GM21423 (cell line): ENCODE results near the gene NELFCD.

Source experiments
- ATAC-seq: cut with Tn5 transposase; IDR thresholded peaks from one replicate; pipeline ENCODE4 v1.9.1; 2021; ENCODE audit warnings: mild to moderate bottlenecking, moderate library complexity; ENCODE audit not compliant: unreplicated experiment

Gene NELFCD

DNA sequence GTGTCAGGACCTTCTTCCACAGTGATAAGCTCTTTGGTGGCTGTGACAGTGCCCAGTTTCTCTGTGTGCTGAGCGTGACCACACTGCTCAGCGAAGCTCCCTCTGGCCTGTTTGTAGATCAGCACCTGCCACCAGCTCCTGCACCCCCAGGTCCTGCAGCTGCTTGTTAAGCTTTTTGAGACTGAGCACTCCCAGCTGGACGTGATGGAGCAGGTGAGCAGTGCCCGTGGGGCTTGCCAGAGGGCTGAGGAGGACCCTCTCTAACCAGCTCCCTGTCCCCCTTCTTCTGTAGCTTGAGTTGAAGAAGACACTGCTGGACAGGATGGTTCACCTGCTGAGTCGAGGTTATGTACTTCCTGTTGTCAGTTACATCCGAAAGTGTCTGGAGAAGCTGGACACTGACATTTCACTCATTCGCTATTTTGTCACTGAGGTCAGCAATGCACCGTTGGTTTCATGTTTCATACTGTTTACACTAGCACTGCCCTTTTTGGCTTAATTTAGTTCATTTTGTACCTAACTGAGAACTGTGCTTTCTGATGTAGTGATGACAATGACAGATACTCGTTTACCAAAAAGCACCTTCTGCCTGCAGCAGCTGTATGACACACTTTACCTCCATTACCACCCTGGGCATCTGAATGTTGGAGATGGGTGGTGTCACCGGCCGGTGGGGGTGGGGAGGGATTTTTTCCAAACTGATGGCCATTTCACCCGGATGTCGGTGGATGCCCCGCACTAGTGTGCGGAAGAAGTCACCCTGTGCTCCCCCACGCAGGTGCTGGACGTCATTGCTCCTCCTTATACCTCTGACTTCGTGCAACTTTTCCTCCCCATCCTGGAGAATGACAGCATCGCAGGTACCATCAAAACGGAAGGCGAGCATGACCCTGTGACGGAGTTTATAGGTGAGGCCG lies 12.5 kb downstream of the NELFCD start:
- no peak for ATAC-seq

DNA sequence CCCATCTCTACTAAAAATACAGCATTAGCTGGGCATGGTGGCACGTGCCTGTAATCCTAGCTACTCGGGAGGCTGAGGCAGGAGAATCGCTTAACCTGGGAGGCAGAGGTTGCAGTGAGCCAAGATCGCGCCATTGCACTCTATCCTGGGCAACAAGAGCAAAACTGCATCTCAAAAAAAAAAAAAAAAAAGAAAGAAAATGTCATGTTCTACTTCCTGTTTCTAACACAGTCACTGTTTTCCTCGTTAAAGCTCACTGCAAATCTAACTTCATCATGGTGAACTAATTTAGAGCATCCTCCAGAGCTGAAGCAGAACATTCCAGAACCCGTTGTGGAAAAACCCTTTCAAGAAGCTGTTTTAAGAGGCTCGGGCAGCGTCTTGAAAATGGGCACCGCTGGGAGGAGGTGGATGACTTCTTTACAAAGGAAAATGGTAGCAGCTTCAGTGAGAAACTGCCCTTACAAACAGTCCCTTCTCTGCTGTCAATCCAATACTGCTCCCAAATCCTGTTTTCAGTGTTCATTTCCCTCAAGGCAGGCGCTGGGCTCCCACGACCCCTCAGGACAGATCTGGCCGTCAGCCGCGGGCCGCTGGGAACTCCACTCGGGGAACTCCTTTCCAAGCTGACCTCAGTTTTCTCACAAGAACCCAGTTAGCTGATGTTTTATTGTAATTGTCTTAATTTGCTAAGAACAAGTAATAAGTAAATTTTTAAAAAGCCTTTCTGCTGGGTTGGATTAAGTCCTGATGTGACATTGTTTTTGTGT lies 13.5 kb downstream of the NELFCD start:
- ATAC-seq, result no peak

DNA sequence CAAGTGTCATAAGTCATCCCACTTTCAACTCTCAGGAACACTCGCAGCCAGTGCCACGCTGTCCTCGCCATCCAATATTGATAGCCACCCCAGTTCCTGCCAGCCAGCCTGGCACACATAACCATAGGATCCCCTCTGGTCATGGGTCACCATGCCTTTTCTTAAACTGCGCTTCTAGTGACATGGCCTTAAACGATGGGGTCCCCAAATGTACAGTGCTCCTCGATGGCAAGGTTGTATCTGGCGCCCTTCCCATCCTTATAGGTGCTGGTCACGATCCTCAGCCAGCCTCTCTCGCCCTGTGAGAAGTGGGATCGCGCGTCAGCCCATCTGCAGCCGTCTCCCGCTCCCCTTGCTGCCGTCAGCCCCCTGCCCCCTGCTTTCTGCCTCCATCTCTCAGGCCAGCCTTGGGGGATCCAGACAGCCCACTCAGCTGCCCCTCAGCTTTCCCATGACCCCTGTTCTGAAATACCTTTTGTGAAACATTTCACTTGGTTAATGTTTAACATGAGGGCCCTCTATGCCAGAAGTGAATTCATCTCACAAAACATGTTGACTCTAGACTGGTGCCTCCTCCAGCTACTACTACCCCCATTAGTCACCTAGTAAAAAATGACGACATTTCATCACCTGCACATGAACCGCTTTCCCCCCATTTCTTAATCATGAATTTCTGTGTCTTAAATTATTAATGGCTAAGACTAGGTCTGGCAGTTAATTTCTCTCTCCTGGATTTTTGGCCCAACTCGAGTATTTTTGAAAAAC lies 14.6 kb downstream of the NELFCD start:
- no peak for ATAC-seq

DNA sequence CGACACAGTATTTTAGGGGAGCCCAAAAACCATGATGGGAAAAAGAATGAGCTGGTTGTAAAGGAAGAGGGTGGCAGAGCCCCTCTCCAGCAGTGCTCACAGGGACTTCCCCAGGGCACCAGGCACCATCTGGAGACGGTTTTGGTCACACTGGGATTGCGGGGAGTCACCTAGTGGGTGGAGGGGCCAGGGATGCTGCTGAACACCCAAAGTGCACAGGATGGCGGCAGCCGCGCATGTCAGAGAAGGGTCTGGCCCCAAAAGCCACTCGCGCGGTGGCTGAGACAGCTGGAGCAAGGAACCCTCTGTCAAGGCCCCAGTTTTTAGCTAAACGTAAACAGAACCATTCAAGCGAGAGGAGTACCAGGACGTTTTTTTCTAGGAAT lies 15.2 kb downstream of the NELFCD start:
- no peak for ATAC-seq

DNA sequence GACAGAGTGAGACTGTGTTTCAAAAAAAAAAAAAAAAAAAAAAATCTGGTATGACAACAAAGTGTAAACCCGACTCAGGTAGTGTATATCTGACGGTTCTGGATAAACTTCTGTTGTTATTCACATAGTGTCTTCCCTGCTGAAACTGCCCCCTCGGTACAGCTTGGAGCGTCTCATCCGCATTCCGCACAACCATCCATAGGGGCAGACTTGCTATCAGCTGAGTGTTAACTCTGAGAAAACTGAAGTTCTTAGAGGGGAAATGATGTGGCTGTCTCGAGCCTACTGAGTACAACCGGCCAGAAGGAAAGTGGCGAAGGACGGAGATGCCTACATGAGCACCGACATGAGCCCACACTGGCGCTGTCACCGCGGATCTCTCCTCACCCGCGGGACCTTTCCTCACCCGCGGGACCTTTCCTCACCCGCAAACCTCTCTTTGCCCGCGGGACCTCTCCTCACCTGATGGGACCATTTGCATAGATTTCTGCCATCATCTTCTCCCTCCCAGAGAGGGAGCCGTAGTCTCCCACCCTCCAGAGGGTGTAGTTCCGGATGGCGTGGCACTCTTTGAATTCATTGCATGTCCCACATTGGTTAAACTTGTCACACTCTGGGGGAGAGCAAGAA lies 16.2 kb downstream of the NELFCD start:
- no peak for ATAC-seq

DNA sequence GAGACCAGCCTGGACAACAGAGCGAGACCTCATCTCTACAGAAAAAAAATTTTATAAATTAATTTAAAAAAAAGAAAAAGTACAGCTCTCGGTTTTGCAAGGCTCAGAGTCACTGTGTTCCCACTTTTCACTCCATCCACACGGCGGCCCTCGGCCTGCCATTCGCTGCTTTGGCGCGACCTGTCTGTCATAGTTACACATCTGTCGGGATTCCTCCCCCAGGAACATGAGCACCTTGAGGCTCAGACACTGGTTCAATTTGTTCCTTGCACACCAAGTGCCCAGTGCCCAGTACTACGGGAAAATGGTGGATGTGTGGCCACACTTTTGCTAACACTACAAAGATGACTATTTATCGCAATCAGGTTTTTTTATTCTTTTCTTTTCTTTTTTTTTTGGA lies 17.6 kb downstream of the NELFCD start:
- ATAC-seq, result no peak

DNA sequence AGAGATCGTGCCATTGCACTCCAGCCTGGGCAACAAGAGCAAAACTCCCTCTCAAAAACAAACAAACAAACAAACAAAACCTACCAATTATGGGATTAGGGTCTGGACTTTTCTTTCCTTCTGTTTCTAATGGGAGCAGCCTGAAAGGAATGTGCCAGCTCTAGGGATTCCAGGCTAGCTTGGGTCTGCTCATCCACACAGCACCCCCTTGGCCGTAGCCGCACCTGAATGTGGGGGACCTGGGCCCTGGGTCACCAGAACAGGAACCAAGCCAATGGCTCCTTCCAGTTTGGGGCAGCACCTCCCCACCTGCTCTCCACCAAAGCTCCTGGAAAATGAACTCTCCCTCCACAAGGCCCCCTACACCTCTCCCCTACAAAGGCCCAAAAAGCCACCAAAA lies 19.3 kb downstream of the NELFCD start:
- ATAC-seq, result no peak

DNA sequence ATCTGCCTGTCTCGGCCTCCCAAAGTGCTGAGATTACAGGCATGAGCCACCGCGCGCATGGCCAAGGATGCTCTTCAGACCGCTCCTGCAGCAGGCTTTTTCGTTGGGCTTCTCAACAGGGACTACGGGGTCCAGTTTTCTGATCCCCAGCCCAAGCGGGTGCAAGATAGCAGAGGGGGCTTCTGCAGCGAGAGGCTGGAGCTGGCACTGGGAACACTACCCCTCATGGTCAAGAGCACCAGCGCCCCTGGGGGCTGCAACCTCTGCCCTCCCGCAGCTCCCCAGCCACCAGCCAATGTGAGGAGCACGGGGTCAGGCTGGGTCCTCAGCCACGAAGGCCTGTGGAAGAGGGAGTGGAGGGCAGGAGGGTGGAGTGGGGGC lies 20.0 kb downstream of the NELFCD start:
- no peak for ATAC-seq

DNA sequence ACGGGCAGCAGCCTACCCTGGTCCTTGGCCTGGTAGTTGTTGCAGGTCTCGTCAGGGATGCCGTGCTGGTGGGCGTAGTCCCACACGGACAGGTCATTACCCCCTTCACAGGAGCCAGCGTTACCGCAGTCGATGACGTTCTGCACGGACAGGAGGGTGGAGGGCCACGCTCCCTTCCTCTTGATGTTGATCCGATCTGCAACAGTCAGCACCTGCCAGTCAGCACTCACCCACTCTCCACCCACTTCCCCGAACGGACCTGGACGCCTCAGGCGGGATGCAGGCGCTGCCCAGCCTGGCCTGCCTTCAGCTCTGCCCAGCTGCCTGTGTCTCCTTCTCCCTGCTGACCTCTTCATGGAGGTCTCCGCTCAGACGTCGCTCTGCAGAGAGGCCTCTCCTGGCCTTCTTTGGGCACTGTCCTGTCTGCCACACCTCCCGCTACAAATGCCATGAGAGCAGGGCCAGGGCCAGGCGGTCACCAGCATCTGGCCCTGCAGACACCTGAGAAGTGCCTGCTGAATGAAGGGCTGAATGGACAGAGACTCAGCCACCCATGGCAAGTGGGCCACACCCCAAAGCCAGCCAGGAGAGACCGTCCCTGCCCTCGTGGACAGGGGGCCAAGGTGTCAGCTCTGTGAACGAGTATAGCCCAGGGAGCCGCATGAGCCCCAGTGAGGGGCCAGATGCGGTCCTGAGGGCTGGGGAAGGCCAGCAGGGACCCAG lies 20.6 kb downstream of the NELFCD start:
- no peak for ATAC-seq

DNA sequence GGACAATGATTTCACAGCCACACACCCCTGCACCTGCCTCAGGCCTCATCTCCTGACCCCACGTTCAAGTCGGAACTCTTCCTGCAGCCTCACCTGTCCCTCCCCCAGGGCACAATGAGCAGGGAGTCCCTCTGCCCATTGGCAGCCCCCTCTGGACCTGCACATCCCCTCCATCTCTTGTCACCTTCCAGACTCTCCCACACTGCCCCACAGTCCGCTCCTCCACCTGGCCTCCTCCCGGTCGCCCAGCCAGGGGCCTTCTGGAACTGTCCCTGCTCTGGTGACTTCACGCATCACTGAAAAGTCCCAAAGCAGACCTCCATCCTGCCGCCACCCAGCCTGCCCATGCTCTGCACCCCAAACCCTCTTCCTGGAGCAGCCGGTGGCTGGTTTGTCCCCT lies 21.3 kb downstream of the NELFCD start:
- no peak for ATAC-seq

DNA sequence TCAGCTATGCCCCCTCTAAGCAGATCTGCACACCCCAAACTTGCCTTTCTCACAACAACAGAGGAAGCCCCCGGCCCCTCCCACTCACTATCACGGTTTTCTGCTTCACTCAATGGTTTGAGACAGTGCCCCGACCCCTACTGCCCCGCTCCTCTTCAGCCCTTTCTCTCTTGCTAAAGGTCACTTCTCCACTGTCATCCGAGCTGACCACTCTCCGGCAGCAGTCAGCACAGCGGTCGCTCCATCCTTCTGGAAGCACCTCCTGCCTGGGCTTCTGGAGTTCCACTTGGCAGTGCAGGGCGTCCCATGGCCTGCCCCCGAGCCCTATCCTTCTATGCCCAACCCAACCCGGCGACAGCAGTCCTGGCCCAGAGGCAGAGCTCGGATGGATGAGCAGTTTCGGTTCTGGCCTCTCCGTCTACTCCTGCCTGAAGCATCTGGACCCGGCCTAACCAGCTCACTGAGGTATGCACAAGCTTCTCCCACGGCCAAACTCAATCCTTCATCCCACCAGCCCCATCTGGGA lies 21.9 kb downstream of the NELFCD start:
- no peak for ATAC-seq

DNA sequence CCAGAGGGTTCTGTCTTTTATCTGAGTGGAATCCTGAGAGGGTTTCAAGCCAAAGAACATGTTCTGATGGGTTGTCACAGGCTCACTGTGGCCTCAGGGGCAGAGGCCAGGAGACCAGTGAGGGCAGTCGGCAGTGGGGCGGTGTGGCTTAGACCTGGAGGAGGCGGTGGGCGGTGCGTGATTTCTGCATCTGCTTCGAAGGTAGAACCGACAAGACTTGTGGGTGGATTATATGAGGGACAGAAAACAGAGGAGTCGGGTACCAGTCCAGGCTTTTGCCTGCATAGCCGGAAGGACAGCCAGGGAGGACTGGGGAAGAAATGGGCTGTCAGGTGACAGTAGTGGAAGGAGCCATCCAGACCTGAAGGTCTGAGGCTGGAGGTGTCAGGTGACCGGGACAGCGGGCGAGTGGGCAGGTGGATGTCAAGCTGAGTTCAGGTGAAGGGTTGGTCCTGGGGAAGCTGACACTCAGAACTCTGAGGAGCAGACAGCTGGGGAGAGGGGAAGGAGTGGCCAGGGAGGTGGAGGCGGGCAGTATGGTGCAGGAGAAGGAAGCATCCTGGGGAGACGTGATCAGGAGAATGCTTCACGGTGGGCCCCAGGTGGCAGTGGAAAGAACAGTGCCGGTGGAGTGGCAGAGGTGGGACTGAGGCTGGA lies 22.9 kb downstream of the NELFCD start:
- ATAC-seq, result no peak

DNA sequence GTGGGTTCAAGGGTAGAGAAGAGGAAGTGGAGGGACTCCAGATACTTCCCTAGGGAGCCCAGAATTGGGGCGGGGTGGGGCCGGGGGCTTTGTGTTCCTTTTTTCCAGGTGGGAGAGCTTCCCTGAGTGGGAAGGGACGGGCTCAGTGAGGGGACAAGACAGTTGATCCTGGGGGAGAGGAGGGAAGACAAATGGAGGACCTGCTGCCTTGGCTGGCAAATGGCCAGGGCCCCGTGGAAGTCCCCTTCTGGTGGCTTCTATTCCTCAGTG lies 23.4 kb downstream of the NELFCD start:
- ATAC-seq, result no peak

DNA sequence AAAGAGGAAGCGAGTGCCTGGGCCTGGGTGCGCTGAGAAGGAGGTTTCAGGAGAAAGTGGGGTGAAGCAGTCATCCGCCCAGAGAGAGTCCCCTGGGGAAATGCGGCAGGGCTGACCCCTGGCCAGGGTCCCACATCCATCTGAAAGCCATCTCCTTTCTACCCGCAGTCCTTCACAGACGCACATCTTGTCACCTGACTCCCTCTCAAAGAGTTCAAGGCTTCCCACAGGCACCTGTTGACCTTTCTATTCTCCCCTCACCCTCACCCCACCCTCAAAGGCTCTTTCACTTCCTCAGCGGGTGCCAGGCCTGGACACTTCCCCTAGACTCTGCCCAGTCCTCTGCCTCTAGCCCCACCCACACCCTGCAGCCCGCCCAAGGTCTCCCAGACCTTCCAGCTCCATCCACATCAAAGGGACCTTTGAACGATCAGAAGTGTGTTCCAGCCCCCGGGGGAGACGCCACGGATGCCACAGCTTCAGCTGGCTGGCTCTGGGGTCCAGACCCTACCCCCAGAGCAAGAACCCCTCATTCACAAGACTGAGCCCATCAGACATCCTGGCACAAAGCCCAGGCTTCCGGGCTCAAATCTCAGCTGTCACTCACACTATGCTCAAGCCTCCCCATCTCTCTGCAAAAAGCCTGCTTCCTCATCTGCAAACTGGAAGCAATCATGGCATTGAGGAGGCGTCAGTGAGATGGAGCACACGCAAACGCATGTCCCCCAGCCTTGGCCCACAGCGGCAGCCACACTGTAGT lies 23.9 kb downstream of the NELFCD start:
- peak; percentile 53 for ATAC-seq

DNA sequence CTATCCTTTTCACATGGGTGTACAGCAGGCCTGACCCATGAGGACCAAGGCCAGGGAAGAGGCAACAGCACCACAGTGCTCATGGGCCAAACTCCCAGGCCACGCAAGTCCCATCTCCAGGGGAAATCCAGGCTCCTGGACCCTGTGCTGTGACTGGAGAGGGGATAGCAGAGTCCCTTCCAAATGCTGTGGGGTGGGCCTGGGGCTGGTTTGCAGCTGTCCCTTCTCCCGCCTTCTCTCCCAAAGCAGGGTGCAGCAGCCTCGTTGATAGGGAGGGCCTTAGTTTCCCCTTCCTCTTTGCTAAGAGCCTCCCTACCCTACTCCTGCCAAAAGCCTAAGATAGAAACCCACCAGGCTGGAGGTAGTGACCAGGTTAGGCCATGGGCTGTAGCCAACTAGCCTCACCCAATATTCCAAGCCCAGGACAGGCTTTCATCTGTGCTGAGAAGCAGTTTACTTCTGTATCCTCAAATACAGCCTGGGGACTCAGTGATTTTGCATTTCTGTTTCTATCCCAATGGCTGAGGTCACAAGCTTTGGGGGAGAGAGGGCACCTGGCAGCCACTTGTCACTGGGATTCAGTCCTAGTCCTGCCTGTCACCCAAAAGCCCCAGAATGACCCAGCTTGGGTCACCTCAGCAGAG lies 24.6 kb downstream of the NELFCD start:
- no peak for ATAC-seq

DNA sequence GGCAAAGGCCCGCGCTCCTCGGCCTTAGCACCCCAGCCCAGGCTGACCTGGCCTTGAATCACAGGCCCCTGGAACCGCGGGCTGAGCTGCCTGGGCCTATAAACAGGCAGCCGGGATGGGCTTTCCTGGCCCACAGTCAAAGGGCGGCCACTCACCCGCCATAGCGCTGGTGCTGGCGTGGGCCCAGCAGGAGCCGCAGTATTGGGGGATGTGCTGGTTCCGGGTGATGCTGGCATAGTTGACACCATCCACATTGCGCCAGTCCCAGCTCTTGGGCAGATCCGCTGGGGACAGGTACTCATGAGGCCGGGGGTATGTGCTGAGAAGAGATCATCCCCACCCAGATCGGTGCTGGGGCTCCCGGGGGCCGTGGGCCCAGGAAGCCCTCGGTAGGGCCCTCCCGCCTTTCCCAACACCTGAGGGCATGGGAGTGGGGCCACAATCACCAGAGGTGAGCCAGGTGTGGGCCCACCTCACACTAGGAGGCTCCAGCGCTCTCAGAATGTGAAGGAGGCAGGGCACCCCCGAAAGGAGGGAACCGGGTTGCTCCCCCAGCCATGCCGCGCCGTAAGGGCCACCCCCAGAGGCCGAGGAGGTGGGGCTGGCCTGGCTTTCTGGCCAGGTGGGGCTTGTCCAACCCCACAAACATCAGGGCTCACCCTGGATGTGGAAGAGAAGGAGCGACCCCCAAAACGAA lies 25.3 kb downstream of the NELFCD start:
- ATAC-seq, result no peak

DNA sequence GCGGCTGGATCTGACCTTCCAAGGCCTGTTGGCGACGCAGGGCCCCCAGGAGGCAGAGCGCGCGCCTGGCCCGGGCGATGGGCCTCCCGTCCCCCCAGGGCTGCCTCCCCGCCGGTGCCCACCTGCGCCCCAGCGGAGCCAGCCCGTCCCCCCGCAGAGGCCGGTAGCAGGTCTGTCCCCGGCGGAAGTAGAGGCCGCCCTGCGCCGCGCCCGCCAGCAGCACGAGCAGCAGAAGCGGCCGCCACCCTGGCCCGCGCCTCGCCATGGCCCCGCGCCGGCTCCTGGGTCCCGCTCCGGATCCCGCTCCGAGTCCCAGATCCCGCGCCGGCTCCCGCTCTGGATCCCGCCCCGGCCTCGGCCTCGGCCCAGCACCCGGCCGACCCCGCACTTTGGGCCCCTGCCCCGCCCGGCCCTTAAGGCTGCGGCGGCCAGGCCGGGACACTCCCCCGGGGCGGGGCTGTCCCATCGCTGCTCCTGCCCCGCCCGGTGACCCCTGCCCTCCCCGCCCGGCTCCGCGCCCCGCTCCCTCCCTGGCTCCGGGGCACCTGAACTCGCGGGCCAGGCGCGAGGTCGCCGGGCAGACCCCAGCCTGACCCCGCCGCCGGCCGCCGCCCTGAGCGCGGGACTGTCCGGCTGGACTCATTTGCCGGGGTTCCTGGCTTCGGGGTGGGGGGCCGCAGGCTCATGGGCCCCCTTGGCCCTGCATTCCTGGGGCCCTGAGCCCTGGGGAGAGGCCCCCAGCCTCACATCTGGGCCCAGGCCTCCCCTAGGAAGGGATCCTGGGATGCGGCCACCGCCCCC lies 26.0 kb downstream of the NELFCD start, which contains the start of gene CTSZ:
Gene CTSZ, minus strand, starts transcription at position 391 of the 801 bp plus-strand sequence. Its CDS starts 126 bp downstream, at position 265.
- ATAC-seq, result no peak
